ENCODE measurements around the gene HS6ST3. TPM values are rescaled to one million over a fixed set of nuclear protein-coding genes. Genes with fewer than 3 reads are reported as not detected.

HS6ST3 gene
- total RNA-seq, 1 donor from 2014 or later, result 1.3 TPM

DNA sequence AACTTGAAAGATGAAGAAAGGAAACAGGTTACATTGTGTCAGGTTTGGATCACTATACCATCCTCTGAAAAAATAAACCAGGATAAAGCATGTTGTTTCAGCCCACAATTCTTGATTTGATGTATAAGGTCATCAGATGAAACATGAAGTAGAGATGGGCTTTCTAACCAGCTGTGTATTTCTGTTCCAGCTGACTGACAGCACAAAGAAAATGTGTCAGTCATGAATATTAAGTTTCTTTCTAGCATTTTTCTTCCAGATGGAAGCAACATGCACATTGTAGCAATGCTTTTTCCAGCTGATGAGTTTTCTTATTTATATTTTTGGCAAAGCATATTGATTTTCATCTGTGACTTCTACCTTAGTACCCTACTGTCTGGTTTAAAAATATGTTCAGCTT is 704.8 kb downstream of the HS6ST3 start:
- H3K4me1 Mint-ChIP-seq (ENCODE audit: low read depth, unreplicated experiment), result peaks cover 31% of the 10 kb centered on the region
- H3K27me3 Mint-ChIP-seq (ENCODE audit: unreplicated experiment), result peaks cover 8% of the 10 kb centered on the region
- H3K36me3 Mint-ChIP-seq (ENCODE audit: unreplicated experiment), result no peaks in the 10 kb centered on the region
- TF ChIP-seq CTCF (IDR thresholded peaks at IDR 0.05; ENCODE audit: partially characterized antibody, unreplicated experiment), result no peak
- peaks cover 7% of the 10 kb centered on the region for H3K9me3 Mint-ChIP-seq (ENCODE audit: unreplicated experiment)
- no peak for DNase-seq
- H3K4me3 Mint-ChIP-seq (ENCODE audit: unreplicated experiment), result no peak overlapping the region
- no peak overlapping the region for H3K27ac Mint-ChIP-seq (ENCODE audit: unreplicated experiment)

DNA sequence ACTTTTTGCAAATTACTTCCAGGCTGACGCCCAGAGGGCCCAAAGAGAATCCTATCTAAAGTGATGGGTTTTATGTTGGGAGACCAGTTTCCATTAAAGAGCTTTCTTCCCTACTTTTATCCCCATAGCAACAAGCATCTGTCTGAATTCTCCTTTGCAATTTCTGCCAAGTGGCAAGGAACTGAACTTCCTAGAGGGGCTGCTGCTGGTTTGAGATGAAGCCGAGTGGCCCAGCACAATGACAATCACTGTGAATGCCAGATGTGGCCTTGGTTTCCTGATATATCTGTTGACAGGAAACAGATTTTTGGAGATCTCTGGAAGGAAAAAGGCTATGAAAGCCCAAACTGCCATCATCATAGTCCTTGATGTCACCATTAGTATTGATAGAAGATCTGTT is 705.8 kb downstream of the HS6ST3 start:
- DNase-seq, result no peak
- no peak overlapping the region for H3K4me3 Mint-ChIP-seq (ENCODE audit: unreplicated experiment)
- H3K4me1 Mint-ChIP-seq (ENCODE audit: low read depth, unreplicated experiment), result peaks cover 34% of the 10 kb centered on the region
- no peak for TF ChIP-seq CTCF (IDR thresholded peaks at IDR 0.05; ENCODE audit: partially characterized antibody, unreplicated experiment)
- H3K9me3 Mint-ChIP-seq (ENCODE audit: unreplicated experiment), result peaks cover 7% of the 10 kb centered on the region
- no peak overlapping the region for H3K27ac Mint-ChIP-seq (ENCODE audit: unreplicated experiment)
- H3K36me3 Mint-ChIP-seq (ENCODE audit: unreplicated experiment), result no peaks in the 10 kb centered on the region
- H3K27me3 Mint-ChIP-seq (ENCODE audit: unreplicated experiment), result peaks cover 8% of the 10 kb centered on the region

DNA sequence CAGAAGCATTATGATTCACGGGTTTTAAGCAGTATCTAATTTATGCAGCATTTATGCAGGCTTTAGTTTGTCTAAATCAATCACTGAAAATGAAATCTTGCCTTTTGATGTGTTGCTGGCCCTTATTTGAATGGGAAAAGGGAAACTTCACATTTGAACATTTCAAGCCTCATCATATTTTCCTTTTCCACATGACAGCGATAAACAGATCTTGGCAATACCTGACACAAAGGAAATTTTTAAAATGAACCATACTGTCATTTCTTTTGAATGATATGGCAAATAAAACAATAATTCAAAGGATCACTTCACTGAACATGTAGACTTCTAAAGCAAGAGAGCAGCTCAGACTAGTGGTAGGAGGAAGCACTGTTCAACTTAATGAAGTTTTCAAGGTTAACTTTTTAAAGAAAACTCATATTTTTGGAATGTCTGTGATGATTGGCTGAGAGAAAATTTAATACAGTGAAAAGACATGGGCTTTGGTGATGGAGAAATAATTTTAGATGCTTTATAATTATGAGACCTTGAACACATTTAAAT is 706.3 kb downstream of the HS6ST3 start:
- peaks cover 38% of the 10 kb centered on the region for H3K4me1 Mint-ChIP-seq (ENCODE audit: low read depth, unreplicated experiment)
- H3K27ac Mint-ChIP-seq (ENCODE audit: unreplicated experiment), result peak overlapping the region; percentile 87
- H3K36me3 Mint-ChIP-seq (ENCODE audit: unreplicated experiment), result no peaks in the 10 kb centered on the region
- H3K4me3 Mint-ChIP-seq (ENCODE audit: unreplicated experiment), result peak overlapping the region; percentile 34
- DNase-seq, result no peak
- peak; percentile 20 for TF ChIP-seq CTCF (IDR thresholded peaks at IDR 0.05; ENCODE audit: partially characterized antibody, unreplicated experiment)
- peaks cover 7% of the 10 kb centered on the region for H3K9me3 Mint-ChIP-seq (ENCODE audit: unreplicated experiment)
- peaks cover 8% of the 10 kb centered on the region for H3K27me3 Mint-ChIP-seq (ENCODE audit: unreplicated experiment)

- no peaks in the 10 kb centered on the region for H3K36me3 Mint-ChIP-seq (ENCODE audit: unreplicated experiment)
- peaks cover 8% of the 10 kb centered on the region for H3K27me3 Mint-ChIP-seq (ENCODE audit: unreplicated experiment)
- TF ChIP-seq CTCF (IDR thresholded peaks at IDR 0.05; ENCODE audit: partially characterized antibody, unreplicated experiment), result no peak
- peak; percentile 33 for DNase-seq
- H3K4me3 Mint-ChIP-seq (ENCODE audit: unreplicated experiment), result peak overlapping the region; percentile 48
- H3K9me3 Mint-ChIP-seq (ENCODE audit: unreplicated experiment), result peaks cover 7% of the 10 kb centered on the region
- H3K27ac Mint-ChIP-seq (ENCODE audit: unreplicated experiment), result peak overlapping the region; percentile 87
- peaks cover 44% of the 10 kb centered on the region for H3K4me1 Mint-ChIP-seq (ENCODE audit: low read depth, unreplicated experiment)
Measured at GRCh38 chr13:96797136-96797535, 707.2 kb downstream of the HS6ST3 start.

DNA sequence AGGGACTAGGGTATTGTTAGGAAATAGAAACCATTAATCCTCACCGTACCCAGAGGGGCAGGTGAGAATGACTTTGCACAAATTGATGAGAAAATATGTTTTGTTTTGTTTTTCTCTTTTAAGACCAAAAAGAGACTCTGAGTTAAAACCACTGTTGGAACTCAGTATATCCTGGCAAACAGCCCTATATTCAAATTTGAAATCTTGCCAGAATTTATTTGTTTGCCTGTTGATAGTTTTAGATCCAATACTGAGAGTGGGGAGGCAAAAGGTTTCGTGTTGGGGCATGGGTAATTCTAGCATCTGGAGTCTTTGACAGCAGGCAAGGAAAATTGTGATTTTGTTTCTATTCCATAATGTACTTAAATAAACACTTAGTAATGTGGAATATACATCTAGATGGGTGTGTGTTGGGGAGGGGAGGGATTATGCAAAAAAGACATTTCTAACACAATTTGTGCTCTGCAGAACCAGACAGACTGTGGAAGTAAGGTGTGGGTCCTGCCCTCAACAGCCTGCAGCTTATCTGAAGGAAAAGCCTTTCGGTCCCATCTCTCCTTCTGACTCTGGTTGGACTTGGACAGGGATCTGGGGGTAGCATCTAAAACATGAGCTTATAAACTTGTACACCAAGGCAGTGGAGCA is 713.7 kb downstream of the HS6ST3 start:
- no peak overlapping the region for H3K27ac Mint-ChIP-seq (ENCODE audit: unreplicated experiment)
- no peaks in the 10 kb centered on the region for H3K9me3 Mint-ChIP-seq (ENCODE audit: unreplicated experiment)
- H3K4me1 Mint-ChIP-seq (ENCODE audit: low read depth, unreplicated experiment), result peaks cover 26% of the 10 kb centered on the region
- H3K36me3 Mint-ChIP-seq (ENCODE audit: unreplicated experiment), result peaks cover 4% of the 10 kb centered on the region
- DNase-seq, result no peak
- H3K4me3 Mint-ChIP-seq (ENCODE audit: unreplicated experiment), result no peak overlapping the region
- H3K27me3 Mint-ChIP-seq (ENCODE audit: unreplicated experiment), result peaks cover 3% of the 10 kb centered on the region
- TF ChIP-seq CTCF (IDR thresholded peaks at IDR 0.05; ENCODE audit: partially characterized antibody, unreplicated experiment), result no peak
